Natural killer cell (primary cell): ENCODE data around the gene CASQ2. TPM values are rescaled to one million over a fixed set of nuclear protein-coding genes. Genes with fewer than 3 reads are reported as not detected.

Experiments used
- ATAC-seq, 3 donors: fragments of 150-1000 bp in 2 of 3; fragments of 200-7000 bp in 1 of 3; cut with Tn5 transposase; 1 replicate in 1 of 3; 2 replicates in 2 of 3; pipeline ENCODE4 v1.10.0; 2021; ENCODE audit warnings: mild to moderate bottlenecking in 2 of 3, moderate library complexity in 2 of 3
- DNase-seq, 2 donors: peaks; one replicate each; pipeline versions ENCODE4 v3.0.0 to v3.0.0-alpha.2; 2013 to 2021; ENCODE audit warnings: mixed read lengths in 1 of 2
- H3K27ac ChIP-seq: one replicate; pipeline ENCODE4 v1.5.1; 2013; ENCODE audit warnings: mild to moderate bottlenecking, low read length
- H3K27me3 ChIP-seq: one replicate; pipeline ENCODE4 v1.6.1; 2013; ENCODE audit warnings: low read length; ENCODE audit not compliant: control insufficient read depth, insufficient read depth
- H3K36me3 ChIP-seq: one replicate; pipeline ENCODE4 v1.6.1; 2013; ENCODE audit warnings: low read length; ENCODE audit not compliant: control insufficient read depth, insufficient read depth
- H3K4me1 ChIP-seq: one replicate; pipeline ENCODE4 v1.6.1; 2013; ENCODE audit warnings: low read length; ENCODE audit not compliant: control insufficient read depth, insufficient read depth
- H3K4me3 ChIP-seq: one replicate; pipeline ENCODE4 v1.5.1; 2013; ENCODE audit warnings: low read length
- H3K9me3 ChIP-seq: one replicate; pipeline ENCODE4 v1.6.1; 2013; ENCODE audit warnings: low read length; ENCODE audit not compliant: control insufficient read depth, insufficient read depth
- H3K27ac Mint-ChIP-seq, 2 donors: one replicate each; pipeline ENCODE4 v1.8.0; 2022; ENCODE audit warnings: mild to moderate bottlenecking in 2 of 2, mixed read lengths in 2 of 2, moderate library complexity in 1 of 2
- H3K27me3 Mint-ChIP-seq, 2 donors: one replicate each; pipeline ENCODE4 v1.8.0; 2022; ENCODE audit warnings: low read depth in 2 of 2, mixed read lengths in 2 of 2
- H3K36me3 Mint-ChIP-seq: one replicate; pipeline ENCODE4 v1.8.0; 2022; ENCODE audit warnings: mixed read lengths
- H3K4me1 Mint-ChIP-seq, 2 donors: one replicate each; pipeline ENCODE4 v1.8.0; 2022; ENCODE audit warnings: mixed read lengths in 2 of 2
- H3K4me3 Mint-ChIP-seq: one replicate; pipeline ENCODE4 v1.8.0; 2022; ENCODE audit warnings: mild to moderate bottlenecking, moderate library complexity, mixed read lengths
- H3K9me3 Mint-ChIP-seq, 2 donors: one replicate each; pipeline ENCODE4 v1.8.0; 2022; ENCODE audit warnings: mixed read lengths in 2 of 2
- CTCF ChIP-seq: fragments of 200-600 bp; IDR thresholded peaks from one replicate; pipeline ENCODE4 v1.8.0; 2022; ENCODE audit warnings: antibody characterized with exemption
- WGBS: methylation state at CpG from one replicate; pipeline ENCODE4 v1.1.7; 2013; ENCODE audit warnings: missing lambda C conversion rate; ENCODE audit not compliant: insufficient coverage; 5-methylcytosine and 5-hydroxymethylcytosine counted together
- intact Hi-C: fragments of 100-400 bp; cut with micrococcal nuclease; formaldehyde crosslinking; loops from one replicate; pipeline ENCODE4 v1.14.2; 2022
- total RNA-seq, 4 donors: library from RNA; stranded (reverse); fragments of 120-200 nt in 1 of 4; gene quantifications; one replicate each; pipeline versions ENCODE4 v1.2.3 to v1.2.4, GENCODE V29; 2013 to 2022

The CASQ2 gene
- total RNA-seq, 3 donors from 2014 or later (not counting 1 experiment from before 2014, with no cell fraction given): not detected

- no peaks in the 10 kb centered on the region for H3K36me3 Mint-ChIP-seq
- 85% methylated on average over 1 of the region's 1 CpG for WGBS
- H3K27me3 ChIP-seq: no peaks in the 10 kb centered on the region
- intact Hi-C loops: no loop called here
- DNase-seq (no peak), ATAC-seq (no peak)
- H3K27ac ChIP-seq: no peak overlapping the region
- peaks cover 2 to 10% of the 10 kb centered on the region in 2 donors for H3K27me3 Mint-ChIP-seq
- H3K4me3 Mint-ChIP-seq: no peak overlapping the region
- no peaks in the 10 kb centered on the region for H3K4me1 ChIP-seq
- no peak for TF ChIP-seq CTCF
- H3K9me3 Mint-ChIP-seq: no peaks in the 10 kb centered on the region
- H3K27ac Mint-ChIP-seq: no peak overlapping the region
- no peaks in the 10 kb centered on the region for H3K4me1 Mint-ChIP-seq
- H3K9me3 ChIP-seq: no peaks in the 10 kb centered on the region
- H3K36me3 ChIP-seq: no peaks in the 10 kb centered on the region
- no peak overlapping the region for H3K4me3 ChIP-seq
Observed at GRCh38 chr1:115714572-115715141, 53.9 kb downstream of the CASQ2 start.

GRCh38 chr1:115713906-115714305, 54.6 kb downstream of the CASQ2 start:
- no peak for TF ChIP-seq CTCF
- WGBS: 84% methylated on average over 3 of the region's 5 CpGs
- H3K9me3 Mint-ChIP-seq: no peaks in the 10 kb centered on the region
- H3K27me3 Mint-ChIP-seq: peaks cover 6 to 15% of the 10 kb centered on the region in 2 donors
- no peaks in the 10 kb centered on the region for H3K4me1 Mint-ChIP-seq
- intact Hi-C loops: no loop called here
- H3K36me3 ChIP-seq: no peaks in the 10 kb centered on the region
- H3K27ac ChIP-seq: no peak overlapping the region
- no peaks in the 10 kb centered on the region for H3K27me3 ChIP-seq
- no peak overlapping the region for H3K4me3 Mint-ChIP-seq
- H3K36me3 Mint-ChIP-seq: no peaks in the 10 kb centered on the region
- DNase-seq (no peak), ATAC-seq (no peak)
- H3K9me3 ChIP-seq: no peaks in the 10 kb centered on the region
- no peaks in the 10 kb centered on the region for H3K4me1 ChIP-seq
- H3K27ac Mint-ChIP-seq: no peak overlapping the region
- no peak overlapping the region for H3K4me3 ChIP-seq

GRCh38 chr1:115712911-115713609, 55.5 kb downstream of the CASQ2 start:
- Histone ChIP-seq H3K27me3 (no peaks in the 10 kb centered on the region), H3K4me1 (no peaks in the 10 kb centered on the region), H3K36me3 (no peaks in the 10 kb centered on the region), H3K4me3 (no peak overlapping the region), H3K27ac (no peak overlapping the region), H3K9me3 (no peaks in the 10 kb centered on the region)
- H3K27me3 Mint-ChIP-seq: peaks cover 6 to 16% of the 10 kb centered on the region in 2 donors
- intact Hi-C loops: no loop called here
- no peaks in the 10 kb centered on the region for H3K4me1 Mint-ChIP-seq
- 89% methylated on average over 10 of the region's 10 CpGs for WGBS
- no peak overlapping the region for H3K4me3 Mint-ChIP-seq
- no peak overlapping the region for H3K27ac Mint-ChIP-seq
- TF ChIP-seq CTCF: no peak
- no peaks in the 10 kb centered on the region for H3K36me3 Mint-ChIP-seq
- H3K9me3 Mint-ChIP-seq: no peaks in the 10 kb centered on the region
- DNase-seq: no peak
- ATAC-seq: no peak
